ENCODE data around the gene IFTAP. TPM values are rescaled to one million over a fixed set of nuclear protein-coding genes. Genes with fewer than 3 reads are reported as not detected.

IFTAP gene
- total RNA-seq, 1 donor from 2014 or later, result 15.2 TPM

DNA sequence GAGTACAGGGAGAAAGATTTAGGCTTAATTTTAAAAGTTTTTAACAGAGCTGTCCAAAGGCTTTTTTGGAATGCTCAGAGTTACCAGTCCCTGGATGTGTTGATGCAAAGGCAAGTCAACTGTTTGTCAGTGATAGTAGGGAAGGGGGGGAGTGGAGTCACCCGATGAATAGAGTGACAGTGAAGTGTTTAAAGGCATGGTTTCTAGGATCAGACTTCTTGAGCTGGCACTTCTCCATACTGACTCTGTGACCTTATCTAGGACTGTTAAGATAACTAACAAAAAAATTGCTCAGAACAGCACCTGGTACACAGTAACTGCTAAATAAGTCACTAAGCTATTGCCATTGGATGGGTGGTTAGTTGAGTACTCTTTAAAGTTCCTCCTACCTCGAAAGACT lies 15.1 kb downstream of the IFTAP start:
- Histone ChIP-seq H3K4me1 (no peaks in the 10 kb centered on the region), H3K27me3 (ENCODE audit: low read depth) (no peaks in the 10 kb centered on the region), H3K4me3 (no peak overlapping the region), H3K27ac (no peak overlapping the region), H3K9me3 (no peaks in the 10 kb centered on the region), H3K36me3 (no peaks in the 10 kb centered on the region)
- ATAC-seq (no peak), DNase-seq (no peak)
- TF ChIP-seq, protein P1, sequence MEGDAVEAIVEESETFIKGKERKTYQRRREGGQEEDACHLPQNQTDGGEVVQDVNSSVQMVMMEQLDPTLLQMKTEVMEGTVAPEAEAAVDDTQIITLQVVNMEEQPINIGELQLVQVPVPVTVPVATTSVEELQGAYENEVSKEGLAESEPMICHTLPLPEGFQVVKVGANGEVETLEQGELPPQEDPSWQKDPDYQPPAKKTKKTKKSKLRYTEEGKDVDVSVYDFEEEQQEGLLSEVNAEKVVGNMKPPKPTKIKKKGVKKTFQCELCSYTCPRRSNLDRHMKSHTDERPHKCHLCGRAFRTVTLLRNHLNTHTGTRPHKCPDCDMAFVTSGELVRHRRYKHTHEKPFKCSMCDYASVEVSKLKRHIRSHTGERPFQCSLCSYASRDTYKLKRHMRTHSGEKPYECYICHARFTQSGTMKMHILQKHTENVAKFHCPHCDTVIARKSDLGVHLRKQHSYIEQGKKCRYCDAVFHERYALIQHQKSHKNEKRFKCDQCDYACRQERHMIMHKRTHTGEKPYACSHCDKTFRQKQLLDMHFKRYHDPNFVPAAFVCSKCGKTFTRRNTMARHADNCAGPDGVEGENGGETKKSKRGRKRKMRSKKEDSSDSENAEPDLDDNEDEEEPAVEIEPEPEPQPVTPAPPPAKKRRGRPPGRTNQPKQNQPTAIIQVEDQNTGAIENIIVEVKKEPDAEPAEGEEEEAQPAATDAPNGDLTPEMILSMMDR (IDR thresholded peaks at IDR 0.05), result no peak
- intact Hi-C loops (cut with DNase I), result no loop called here

DNA sequence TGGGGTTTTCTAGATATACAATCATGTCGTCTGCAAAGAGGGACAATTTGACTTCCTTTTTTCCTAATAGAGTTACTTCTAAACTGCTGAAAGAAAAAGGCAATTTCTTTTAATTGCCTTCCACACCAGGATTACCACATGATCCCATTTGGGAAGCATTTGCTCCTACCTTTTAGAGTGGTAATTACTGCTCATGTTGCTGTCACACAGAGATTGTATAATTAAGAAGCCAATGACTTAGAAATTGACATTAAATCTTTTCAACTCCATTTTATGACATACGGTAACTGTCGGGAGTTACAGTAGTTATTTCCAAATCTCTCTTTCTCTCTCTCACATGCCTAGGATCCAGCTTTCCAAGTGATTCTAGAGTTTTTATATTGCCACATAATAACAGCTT lies 21.5 kb downstream of the IFTAP start:
- H3K27ac ChIP-seq, result no peak overlapping the region

DNA sequence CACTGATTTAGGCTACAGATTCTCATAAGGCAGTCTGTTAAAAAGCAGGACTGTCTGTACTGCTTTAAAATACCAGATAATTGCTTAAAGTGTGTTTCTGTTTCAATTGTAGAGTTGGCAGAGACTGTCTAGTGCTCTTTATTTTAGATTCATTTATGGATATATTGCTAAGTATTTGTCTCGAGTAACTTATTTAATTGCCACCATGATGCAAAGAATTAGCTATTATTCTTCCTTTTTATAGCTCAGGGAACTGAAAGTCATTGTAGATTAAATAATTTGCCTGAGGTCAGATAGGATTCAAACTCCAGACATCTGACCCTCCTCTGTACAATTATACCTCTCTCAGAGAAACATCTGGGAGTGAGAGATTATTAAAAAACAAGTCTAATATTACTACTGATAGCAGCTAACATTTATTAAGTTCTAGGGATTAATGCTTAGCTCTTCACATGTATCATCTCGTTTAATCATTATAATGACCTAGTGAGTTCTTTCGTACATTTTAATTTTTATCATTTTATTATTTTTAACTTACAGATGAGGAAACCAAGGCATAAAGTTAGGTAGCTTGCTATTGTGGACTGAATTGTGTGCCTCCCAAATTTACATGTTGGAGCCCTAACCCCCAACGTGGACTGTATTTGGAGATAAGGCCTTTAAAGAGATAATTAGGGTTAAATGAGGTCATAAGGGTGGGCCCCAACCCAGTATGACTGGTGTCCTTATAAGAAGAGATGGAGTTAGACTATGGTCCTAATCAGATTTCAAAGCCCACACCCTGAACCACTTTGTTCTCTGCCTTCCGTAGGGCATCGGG lies 23.5 kb downstream of the IFTAP start:
- intact Hi-C loops (cut with DNase I), result no loop called here
- ATAC-seq, result no peak
- no peak overlapping the region for H3K27ac ChIP-seq
- no peaks in the 10 kb centered on the region for H3K4me1 ChIP-seq
- H3K4me3 ChIP-seq, result no peak overlapping the region
- no peak for DNase-seq
- H3K27me3 ChIP-seq (ENCODE audit: low read depth), result no peaks in the 10 kb centered on the region
- no peaks in the 10 kb centered on the region for H3K9me3 ChIP-seq
- no peaks in the 10 kb centered on the region for H3K36me3 ChIP-seq
- TF ChIP-seq, protein P1 (IDR thresholded peaks at IDR 0.05), result no peak

More for the DNA sequence above, 21.5 kb downstream of the IFTAP start:
- ATAC-seq, result no peak
- intact Hi-C loops (cut with DNase I), result no loop called here
- no peaks in the 10 kb centered on the region for H3K9me3 ChIP-seq
- H3K4me3 ChIP-seq, result no peak overlapping the region
- H3K27me3 ChIP-seq (ENCODE audit: low read depth), result no peaks in the 10 kb centered on the region
- no peaks in the 10 kb centered on the region for H3K4me1 ChIP-seq
- TF ChIP-seq, protein P1 (IDR thresholded peaks at IDR 0.05), result no peak
- no peaks in the 10 kb centered on the region for H3K36me3 ChIP-seq
- DNase-seq, result no peak

- ATAC-seq (no peak), DNase-seq (no peak)
- Histone ChIP-seq H3K4me1 (no peaks in the 10 kb centered on the region), H3K4me3 (no peak overlapping the region), H3K9me3 (no peaks in the 10 kb centered on the region), H3K36me3 (no peaks in the 10 kb centered on the region), H3K27me3 (ENCODE audit: low read depth) (no peaks in the 10 kb centered on the region), H3K27ac (no peak overlapping the region)
- intact Hi-C loops (cut with DNase I), result no loop called here
- TF ChIP-seq, protein P1 (IDR thresholded peaks at IDR 0.05), result no peak
These were observed 24.2 kb downstream of the IFTAP start for GRCh38 chr11:36618363-36619047.

- DNase-seq (no peak), ATAC-seq (no peak)
- intact Hi-C loops (cut with DNase I), result no loop called here
- Histone ChIP-seq H3K27me3 (ENCODE audit: low read depth) (no peaks in the 10 kb centered on the region), H3K4me3 (no peak overlapping the region), H3K36me3 (no peaks in the 10 kb centered on the region), H3K4me1 (no peaks in the 10 kb centered on the region), H3K27ac (no peak overlapping the region), H3K9me3 (no peaks in the 10 kb centered on the region)
- TF ChIP-seq, protein P1 (IDR thresholded peaks at IDR 0.05), result no peak
These were observed 25.2 kb downstream of the IFTAP start for GRCh38 chr11:36619502-36619901.

Data from lower lobe of right lung (tissue), 2 donors.